GM18868 (cell line): ENCODE measurements around the gene ZNF827.

Source experiments
- ATAC-seq: cut with Tn5 transposase; IDR thresholded peaks from one replicate; pipeline ENCODE4 v1.9.1; 2021; ENCODE audit warnings: mild to moderate bottlenecking, moderate library complexity; ENCODE audit not compliant: unreplicated experiment

ZNF827 gene, protein sequence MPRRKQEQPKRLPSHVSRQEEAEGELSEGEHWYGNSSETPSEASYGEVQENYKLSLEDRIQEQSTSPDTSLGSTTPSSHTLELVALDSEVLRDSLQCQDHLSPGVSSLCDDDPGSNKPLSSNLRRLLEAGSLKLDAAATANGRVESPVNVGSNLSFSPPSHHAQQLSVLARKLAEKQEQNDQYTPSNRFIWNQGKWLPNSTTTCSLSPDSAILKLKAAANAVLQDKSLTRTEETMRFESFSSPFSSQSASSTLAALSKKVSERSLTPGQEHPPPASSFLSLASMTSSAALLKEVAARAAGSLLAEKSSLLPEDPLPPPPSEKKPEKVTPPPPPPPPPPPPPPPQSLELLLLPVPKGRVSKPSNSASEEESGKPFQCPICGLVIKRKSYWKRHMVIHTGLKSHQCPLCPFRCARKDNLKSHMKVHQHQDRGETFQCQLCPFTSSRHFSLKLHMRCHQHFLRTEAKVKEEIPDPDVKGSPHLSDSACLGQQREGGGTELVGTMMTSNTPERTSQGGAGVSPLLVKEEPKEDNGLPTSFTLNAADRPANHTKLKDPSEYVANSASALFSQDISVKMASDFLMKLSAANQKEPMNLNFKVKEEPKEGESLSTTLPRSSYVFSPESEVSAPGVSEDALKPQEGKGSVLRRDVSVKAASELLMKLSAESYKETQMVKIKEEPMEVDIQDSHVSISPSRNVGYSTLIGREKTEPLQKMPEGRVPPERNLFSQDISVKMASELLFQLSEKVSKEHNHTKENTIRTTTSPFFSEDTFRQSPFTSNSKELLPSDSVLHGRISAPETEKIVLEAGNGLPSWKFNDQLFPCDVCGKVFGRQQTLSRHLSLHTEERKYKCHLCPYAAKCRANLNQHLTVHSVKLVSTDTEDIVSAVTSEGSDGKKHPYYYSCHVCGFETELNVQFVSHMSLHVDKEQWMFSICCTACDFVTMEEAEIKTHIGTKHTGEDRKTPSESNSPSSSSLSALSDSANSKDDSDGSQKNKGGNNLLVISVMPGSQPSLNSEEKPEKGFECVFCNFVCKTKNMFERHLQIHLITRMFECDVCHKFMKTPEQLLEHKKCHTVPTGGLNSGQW

DNA sequence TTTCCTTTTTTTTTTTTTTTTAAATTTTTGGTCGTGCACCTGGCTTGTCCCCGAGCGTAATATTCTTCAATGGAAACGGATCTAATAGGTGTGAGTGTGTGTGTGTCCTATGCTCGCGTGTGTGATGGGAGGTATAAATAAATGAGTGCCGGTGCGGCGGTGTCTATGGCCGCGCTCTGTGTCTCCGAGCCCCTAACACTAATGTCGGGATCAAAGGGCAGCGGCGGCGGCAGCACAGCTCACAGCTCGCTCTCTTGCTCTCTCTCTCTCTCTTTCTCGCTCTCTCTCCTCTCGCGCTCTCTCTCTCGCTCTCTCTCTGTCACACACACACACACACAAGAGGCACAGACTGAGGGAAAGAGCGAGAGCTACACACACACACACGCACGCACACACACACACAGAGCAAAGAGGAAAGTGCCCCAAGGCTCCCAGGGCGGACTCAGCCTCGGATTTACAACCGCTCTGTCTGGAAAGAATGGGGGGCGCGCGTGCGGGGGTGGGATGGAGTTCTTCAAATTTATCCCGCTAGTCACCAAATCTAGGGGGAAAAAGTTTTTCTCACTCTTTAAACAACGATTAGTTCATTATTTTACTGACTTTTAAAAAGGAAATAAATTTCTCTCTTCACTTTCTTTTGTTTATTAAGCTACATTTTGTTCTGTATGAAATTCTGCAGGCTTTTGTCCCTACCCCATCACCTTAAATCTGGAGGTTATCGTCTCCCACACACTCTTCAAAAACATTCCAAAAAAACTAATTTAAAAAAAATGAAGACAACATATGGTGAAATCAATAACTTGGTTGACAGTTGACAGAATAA lies at the start of gene ZNF827:
Gene ZNF827, minus strand, starts transcription at position 206 of the 823 bp plus-strand sequence. CDS start 416 bp downstream, outside the sequence.
- ATAC-seq, result peak; percentile 27

DNA sequence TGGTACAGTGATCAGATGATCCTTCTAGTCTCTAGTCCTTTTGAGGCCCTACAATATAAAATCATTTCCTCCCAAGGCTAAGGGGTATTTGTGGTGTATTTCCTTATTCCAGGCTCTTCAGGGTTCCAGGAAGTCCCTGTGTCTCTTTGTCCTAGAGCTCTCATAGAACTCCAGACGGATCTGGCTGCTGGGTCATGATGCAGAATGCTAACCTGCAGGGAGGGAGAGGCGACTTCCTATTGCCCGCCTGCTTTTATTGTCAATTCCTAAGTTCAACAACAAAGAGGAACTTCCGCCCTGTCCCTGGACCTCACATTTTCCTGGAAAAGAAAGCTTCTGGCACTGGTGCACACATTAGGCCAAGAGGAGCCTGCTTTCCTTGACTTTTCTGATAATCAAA lies 45.9 kb upstream of the ZNF827 start:
- no peak for ATAC-seq

DNA sequence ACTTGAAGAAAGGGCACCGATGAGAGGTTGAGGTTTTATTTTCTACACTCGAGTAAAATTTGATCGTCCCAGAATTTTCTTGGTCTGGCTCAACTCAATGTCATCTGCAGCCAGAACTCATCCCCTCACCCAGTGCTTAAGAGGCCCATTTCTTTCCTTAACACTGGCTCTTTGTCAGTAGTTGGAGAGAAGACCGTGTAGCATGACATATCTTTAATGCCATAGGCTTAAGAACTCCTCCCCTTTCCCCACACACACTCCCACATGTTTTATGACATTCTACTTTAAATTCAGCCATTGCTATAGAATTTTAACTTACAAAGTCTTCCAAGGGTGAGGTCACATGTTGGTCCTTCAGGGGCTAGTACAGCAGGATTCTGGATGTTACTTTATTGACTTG lies 44.2 kb upstream of the ZNF827 start:
- no peak for ATAC-seq

DNA sequence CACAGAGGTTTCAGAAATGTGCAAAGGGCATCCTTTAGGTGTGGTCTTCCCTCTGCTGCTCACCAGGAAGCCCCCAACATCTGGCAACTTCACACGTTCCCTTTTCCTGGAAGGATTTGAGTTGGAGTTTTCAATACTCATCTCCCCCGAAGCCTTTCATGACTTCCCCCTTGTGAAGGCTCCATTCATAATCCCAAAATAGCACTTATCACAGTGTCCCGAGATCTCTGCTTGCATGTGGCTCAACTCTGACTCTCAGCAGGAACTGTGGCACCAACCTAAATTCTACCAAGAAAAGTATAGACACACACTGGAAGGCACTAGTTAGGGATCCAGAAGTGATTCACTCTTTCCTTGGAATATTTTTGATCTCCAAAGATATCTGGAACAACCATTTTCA lies 40.5 kb upstream of the ZNF827 start:
- ATAC-seq, result no peak

DNA sequence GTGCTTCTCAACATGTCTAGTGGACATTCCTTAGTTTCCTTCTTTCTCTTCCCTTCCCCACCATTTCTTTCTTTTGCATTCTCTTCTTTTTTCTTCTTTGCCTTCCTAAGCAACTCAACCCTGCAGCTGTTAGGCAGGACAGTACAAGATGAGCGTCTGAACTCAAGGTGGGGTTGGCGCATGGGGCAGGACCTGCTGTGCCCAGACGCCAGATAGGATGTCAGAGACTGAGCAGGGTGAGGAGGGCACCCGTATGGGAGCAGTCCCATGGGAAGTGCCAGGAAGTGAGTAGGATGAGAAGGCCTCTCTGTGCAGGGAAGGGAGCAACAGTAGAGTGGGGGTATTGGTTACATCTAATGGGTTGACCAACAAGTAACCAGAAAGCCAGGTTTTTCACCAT lies 38.1 kb upstream of the ZNF827 start:
- ATAC-seq, result no peak

DNA sequence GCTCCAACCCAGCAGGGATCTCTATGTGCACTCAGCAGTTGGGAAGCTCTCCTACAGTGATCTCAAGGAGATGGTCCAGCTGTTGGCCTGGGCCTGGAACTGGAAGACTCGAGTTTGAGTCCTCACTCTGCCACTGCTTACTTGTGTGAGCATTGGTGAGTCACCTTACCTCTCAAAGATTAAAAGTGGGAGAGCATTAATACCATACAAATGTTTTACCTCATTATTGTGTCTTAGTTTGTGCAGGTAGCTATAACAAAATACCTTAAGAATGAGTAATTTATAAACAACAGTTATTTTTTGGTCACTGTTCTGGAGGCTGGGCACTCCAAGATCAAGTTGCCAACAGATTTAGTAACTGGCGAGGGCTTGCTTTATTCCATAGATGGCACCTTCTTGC lies 21.4 kb upstream of the ZNF827 start:
- ATAC-seq, result no peak

DNA sequence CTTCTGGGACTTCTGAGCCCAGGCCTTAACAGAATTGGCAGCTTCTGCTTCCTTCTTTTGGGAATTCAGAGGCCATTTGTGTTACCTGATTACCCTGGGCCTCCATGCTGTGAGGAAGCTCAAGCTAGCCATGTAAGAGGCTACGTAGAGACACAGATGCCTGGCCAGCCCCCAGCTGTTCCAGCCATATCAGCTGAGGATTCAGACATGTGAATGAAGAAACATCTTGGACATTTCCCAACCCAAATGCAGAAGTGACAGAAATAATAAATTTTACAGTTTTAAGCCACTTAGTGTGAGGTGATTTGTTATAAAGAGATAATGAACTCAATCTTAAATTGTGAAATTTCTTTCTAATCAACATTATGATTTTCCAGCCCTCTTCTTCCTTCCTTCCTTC lies 18.7 kb upstream of the ZNF827 start:
- no peak for ATAC-seq

DNA sequence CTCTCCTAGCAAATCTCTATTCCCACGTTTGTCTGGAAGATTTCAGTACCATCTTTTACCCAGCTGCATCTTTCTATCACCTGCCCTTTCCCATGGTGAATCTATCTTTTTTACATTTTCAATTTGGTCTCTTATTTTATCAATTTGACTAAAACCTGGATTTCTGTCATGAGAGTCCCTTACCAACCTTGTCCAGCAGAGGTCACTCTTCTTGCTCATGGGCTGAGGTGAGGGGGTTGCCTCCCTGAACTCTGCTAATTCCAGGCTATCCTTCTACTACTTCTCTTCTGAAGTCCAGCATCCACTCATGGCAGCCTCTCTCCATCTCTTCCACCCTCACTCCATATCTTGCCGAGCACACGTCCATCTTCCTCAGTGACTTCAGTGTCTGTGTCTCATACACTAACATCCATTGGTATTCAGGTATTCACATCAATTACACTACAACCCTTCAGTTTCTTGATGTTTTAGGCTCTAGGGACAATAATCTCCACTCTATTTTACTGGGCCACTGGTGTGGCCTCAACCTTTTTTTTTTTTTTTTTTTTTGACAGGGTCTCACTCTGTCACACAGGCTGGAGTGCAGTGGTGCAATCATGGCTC lies 17.8 kb upstream of the ZNF827 start:
- ATAC-seq, result peak; percentile 64

DNA sequence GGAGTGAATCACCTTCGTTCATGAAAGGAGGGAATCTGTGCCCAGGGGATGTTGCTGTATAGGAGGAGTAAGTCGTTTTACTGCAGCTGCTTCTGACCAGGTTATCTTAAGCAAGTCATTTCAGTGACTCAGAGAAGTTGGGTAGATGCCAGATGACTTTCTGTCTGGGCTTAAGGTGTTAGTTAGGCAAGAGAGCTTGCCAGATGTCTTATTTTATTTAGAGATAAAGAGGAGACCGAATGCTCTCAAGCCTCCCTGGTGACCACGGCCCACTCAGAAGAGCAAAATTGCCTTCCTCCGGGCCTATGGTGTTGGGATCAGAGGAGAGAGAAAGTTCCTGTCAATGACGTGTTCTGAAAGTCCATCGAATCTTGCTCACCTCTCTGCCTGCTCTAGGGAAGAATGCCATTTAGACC lies 16.3 kb upstream of the ZNF827 start:
- ATAC-seq, result no peak

DNA sequence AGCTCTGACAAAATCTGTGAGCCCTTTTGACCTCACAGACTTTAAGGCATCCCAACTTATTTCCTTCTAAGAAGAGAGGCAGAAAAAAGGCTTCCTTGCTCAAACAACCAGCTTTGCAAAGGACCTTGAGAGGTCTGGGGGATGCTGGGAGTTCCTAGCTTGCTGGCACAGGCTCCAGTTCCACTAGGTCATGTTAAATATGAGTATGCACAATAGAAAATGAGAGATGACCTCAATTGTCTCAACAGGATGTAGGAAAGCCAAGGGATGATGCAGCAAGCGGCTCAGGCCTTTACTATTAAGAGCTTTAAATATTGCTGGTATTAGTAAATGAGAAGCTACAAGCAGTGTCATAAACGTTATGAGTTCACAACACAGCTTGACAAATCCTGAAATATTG lies 13.3 kb upstream of the ZNF827 start:
- no peak for ATAC-seq

DNA sequence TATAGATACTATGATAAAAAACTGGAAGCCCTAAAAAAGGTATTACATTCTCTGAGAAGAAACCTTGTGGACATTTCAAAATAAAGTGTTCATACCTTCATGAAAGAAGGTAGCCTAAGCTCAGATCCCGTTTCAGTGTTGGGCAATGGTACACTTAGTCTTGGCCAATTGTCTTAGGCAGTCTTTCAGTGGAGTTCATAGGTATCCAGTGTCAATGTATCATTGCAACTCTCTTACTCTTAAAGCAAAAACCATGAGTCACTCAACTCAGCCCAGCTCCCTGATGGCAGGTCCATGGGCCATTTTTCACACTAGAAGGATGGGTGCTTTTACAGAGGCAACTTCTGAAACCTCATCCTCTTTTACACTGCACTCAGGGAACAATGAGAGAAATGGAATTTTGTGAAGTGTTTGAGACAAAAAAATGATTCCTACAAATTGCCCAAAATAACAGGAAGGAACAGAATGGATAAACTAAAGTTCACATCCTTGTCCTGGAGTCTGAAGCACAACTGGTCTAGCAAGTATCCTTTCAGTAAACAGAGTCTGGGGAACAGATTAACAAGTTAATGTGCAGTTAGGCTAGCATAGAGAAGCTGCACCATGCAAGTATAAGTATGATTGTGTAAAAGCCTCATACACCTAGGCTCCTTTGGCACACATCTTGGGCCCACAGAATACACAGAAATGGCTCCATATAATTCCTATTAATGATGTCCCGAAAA lies 7.0 kb upstream of the ZNF827 start:
- no peak for ATAC-seq

DNA sequence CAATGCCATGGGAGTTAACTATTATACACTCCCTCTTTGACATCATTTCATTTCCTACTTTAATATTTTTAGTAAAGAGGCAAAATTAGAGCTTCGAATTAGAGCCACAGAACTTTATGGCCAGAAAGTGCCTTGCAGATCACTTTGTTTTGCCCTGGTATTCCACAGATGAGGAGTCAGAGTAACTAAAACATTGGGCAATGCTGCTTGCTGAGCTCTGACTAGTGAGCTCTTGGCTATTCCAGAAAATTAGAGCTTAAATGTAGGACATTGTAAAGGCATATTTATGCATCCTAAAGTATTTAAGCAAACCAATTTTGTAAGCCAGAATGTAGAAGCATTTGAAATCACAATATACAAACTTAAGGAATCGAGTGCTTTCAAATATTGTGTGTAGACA lies 6.3 kb upstream of the ZNF827 start:
- ATAC-seq, result no peak

DNA sequence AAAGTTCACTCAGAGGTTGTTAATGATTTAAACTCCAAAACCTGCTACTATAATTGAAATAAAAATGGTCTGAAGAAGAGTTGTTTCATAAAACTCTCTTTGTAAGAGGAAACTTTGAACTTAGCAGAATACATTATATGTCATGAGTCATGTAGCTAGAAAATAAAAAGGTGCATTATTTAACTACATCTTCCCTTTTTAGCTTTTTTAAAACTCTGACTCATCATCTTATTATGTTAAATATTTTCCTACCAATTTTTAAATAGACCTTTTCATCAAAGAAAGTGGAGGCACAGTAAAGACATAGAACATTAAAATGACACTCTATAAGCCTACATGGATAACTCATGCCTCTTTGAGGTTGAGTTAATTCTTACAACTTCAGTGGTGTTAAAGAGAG lies 1.2 kb upstream of the ZNF827 start:
- no peak for ATAC-seq

DNA sequence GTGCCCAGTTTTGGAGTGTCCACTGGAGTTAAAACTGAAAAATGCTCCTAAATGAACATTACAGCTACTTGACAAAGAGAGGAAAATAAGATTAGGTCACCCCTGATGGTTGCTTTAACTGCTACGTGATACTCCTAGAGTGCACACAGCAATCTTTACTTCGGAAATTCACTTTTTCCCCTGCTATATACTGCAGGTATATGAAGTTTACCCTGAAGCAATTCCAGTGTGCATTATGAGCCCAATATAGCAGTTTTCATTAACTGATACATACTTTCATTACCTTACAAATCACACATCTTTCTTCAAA lies 773 bp upstream of the ZNF827 start:
- no peak for ATAC-seq

DNA sequence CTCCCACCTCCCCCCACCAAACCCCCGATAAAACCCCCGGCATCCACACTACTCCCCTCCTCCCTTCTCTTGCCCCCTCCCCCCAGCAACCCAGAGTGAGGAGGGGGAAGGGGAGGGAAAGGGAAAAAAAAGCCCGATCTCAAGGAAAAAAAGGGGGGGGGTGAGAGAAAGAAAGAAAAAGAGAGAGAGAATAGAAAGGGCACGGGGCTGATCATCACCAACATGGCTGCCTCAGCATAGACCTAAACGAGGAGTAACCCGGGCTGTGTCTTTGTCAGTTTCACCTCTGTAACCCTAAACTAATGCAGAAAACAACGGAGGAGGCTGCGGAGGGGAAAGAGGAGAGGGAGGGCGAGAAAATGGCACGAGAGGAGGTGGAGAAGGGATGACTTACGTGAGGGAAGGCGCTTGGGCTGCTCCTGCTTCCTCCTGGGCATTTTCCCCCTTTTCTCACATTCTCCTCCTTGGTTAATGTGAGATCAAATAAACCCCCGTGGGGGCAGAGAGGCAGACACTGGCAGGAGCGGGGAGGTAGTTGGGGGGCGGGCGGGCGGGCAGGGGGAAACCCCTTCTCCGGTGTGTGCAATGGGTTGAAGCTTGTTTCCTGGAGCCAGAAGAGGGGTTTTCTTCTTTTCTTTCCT lies 532 bp downstream of the ZNF827 start:
- ATAC-seq, result peak; percentile 7

DNA sequence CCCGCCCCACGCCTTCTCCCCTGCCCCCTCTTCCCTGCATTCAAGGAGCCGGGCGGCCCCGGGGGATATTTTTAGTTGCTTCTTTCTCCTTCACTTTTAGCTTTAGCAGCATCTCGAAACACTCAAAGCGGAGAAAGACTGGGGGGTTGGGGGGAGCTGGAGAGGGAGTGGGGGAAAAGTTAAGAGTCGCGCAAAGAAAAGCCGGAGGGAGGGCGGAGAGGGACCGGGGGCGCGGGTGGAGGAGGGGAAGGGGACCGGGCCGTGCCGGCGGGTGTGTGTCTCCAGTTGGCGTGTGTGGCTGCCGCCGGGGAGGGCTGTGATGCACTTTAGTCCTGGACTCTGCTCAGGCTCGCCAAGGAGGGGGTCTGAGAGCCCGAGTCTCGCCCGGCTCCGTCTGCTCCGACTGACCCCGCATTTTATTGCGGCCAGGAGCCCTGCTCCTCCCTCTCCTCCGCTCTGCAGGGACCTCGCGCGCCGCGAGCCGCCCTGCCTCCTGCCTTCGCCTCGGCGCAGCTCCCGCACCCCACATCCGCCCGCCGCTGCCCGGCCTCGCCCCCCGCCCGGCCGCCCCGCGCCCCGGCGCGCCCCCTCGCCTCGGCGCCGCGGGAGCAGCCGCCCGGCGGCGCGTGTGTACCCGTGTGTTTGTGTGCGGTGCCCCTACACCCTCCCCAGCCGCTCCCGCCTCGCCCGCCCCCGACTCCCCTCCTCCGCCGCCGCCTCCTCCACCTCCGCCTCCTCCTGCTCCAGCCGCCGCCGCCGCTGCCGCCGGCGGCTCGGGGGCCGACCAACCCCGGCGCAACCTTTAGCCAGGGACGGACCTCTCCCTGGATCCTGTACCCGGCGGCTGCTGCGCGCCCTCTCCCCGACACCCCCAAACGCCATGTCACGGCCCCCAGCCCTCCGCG lies 1.4 kb downstream of the ZNF827 start:
- ATAC-seq, result peak; percentile 21

DNA sequence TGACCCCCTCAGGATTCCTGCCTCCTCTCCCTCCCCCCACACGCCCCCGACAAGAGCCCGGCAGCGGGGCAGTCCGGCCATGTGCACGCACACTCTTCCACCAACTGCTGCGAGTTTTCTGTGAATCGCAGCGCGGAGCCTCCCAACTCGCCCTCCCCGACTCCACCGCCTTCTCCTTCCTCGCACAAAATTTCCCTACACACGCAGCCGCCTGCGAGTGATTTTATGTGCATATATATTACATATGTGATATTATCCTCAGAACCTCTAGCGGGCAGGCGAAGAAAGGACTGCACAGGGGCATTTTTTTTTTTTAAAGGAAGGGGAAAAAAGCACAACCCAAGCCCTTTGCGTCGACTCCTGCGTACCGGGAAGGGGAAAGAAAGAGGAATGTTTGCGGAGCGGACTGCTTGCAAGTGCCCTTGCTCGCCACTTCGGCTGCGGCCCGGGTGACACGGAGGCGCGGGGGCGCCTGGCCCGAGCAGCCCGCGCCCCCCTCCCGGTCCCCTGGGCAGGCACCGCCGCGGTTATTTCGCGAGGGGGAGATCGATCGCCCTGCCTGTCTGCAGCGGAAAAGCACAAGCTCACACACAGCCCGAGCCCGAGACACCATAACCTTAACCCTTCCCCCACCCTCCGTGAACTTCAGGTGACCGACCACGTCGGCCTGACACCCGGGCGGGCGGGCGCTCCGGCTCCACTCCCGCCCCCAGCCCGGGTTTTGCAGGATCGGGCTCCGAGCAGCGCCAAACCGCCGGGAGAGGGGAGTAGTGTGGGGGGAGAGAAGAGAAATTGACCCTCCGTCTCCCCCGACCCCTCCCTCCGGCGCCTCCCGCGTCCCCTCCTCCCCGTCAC lies 2.3 kb downstream of the ZNF827 start:
- peak; percentile 42 for ATAC-seq
